ENCODE data around the gene PLEKHD1.
"Not testable (repeated sequence)": the region's sequence is repeated elsewhere in the genome, so short reads cannot be mapped to it uniquely, and the experiment has no call there.

PLEKHD1 gene

GRCh38 chr14:69468949-69469348, 15.6 kb upstream of the PLEKHD1 start:
- Histone ChIP-seq H3K9me3 (ENCODE audit: low read length) (no peaks in the 10 kb centered on the region), H3K36me3 (ENCODE audit: insufficient read depth, low read length) (no peaks in the 10 kb centered on the region), H3K4me3 (ENCODE audit: low read depth in 1 of 2, low read length in 2 of 2) (no peak overlapping the region), H3K27ac (ENCODE audit: low read depth, low read length) (no peak overlapping the region), H3K27me3 (ENCODE audit: control insufficient read depth in 1 of 2, insufficient read depth in 2 of 2, low read length in 2 of 2) (no peaks in the 10 kb centered on the region), H3K9ac (ENCODE audit: low read length) (no peak overlapping the region), H3K4me1 (ENCODE audit: insufficient read depth, low read length) (no peaks in the 10 kb centered on the region)

GRCh38 chr14:69471436-69471835, 13.1 kb upstream of the PLEKHD1 start:
- Histone ChIP-seq H3K9ac (ENCODE audit: low read length) (no peak overlapping the region), H3K27ac (ENCODE audit: low read depth, low read length) (no peak overlapping the region), H3K36me3 (ENCODE audit: insufficient read depth, low read length) (no peaks in the 10 kb centered on the region), H3K4me1 (ENCODE audit: insufficient read depth, low read length) (no peaks in the 10 kb centered on the region), H3K27me3 (ENCODE audit: control insufficient read depth in 1 of 2, insufficient read depth in 2 of 2, low read length in 2 of 2) (no peaks in the 10 kb centered on the region), H3K4me3 (ENCODE audit: low read depth in 1 of 2, low read length in 2 of 2) (no peak overlapping the region), H3K9me3 (ENCODE audit: low read length) (no peaks in the 10 kb centered on the region)

- Histone ChIP-seq H3K4me3 (ENCODE audit: low read depth in 1 of 2, low read length in 2 of 2) (no peak overlapping the region), H3K27ac (ENCODE audit: low read depth, low read length) (no peak overlapping the region), H3K4me1 (ENCODE audit: insufficient read depth, low read length) (no peaks in the 10 kb centered on the region), H3K9ac (ENCODE audit: low read length) (no peak overlapping the region), H3K9me3 (ENCODE audit: low read length) (no peaks in the 10 kb centered on the region), H3K36me3 (ENCODE audit: insufficient read depth, low read length) (no peaks in the 10 kb centered on the region), H3K27me3 (ENCODE audit: control insufficient read depth in 1 of 2, insufficient read depth in 2 of 2, low read length in 2 of 2) (no peaks in the 10 kb centered on the region)
Measured at GRCh38 chr14:69471916-69472315, 12.6 kb upstream of the PLEKHD1 start.

GRCh38 chr14:69473260-69473659, 11.3 kb upstream of the PLEKHD1 start:
- no peaks in the 10 kb centered on the region for H3K36me3 ChIP-seq (ENCODE audit: insufficient read depth, low read length)
- no peaks in the 10 kb centered on the region for H3K4me1 ChIP-seq (ENCODE audit: insufficient read depth, low read length)
- H3K4me3 ChIP-seq (ENCODE audit: low read depth in 1 of 2, low read length in 2 of 2), result no peak overlapping the region
- no peak overlapping the region for H3K9ac ChIP-seq (ENCODE audit: low read length)
- H3K27me3 ChIP-seq (ENCODE audit: control insufficient read depth in 1 of 2, insufficient read depth in 2 of 2, low read length in 2 of 2), result no peaks in the 10 kb centered on the region
- H3K9me3 ChIP-seq (ENCODE audit: low read length), result no peaks in the 10 kb centered on the region
- no peak overlapping the region for H3K27ac ChIP-seq (ENCODE audit: low read depth, low read length)

- H3K4me1 ChIP-seq (ENCODE audit: insufficient read depth, low read length), result no peaks in the 10 kb centered on the region
- H3K4me3 ChIP-seq (ENCODE audit: low read depth in 1 of 2, low read length in 2 of 2), result no peak overlapping the region
- H3K27ac ChIP-seq (ENCODE audit: low read depth, low read length), result no peak overlapping the region
- no peaks in the 10 kb centered on the region for H3K9me3 ChIP-seq (ENCODE audit: low read length)
- H3K9ac ChIP-seq (ENCODE audit: low read length), result no peak overlapping the region
- no peaks in the 10 kb centered on the region for H3K36me3 ChIP-seq (ENCODE audit: insufficient read depth, low read length)
- no peaks in the 10 kb centered on the region for H3K27me3 ChIP-seq (ENCODE audit: control insufficient read depth in 1 of 2, insufficient read depth in 2 of 2, low read length in 2 of 2)
Measured at GRCh38 chr14:69473946-69474345, 10.6 kb upstream of the PLEKHD1 start.

GRCh38 chr14:69475194-69475818, 9.2 kb upstream of the PLEKHD1 start:
- no peak overlapping the region for H3K9ac ChIP-seq (ENCODE audit: low read length)
- no peaks in the 10 kb centered on the region for H3K36me3 ChIP-seq (ENCODE audit: insufficient read depth, low read length)
- H3K27me3 ChIP-seq (ENCODE audit: control insufficient read depth in 1 of 2, insufficient read depth in 2 of 2, low read length in 2 of 2), result no peaks in the 10 kb centered on the region
- no peak overlapping the region for H3K27ac ChIP-seq (ENCODE audit: low read depth, low read length)
- no peaks in the 10 kb centered on the region for H3K9me3 ChIP-seq (ENCODE audit: low read length)
- no peak overlapping the region for H3K4me3 ChIP-seq (ENCODE audit: low read depth in 1 of 2, low read length in 2 of 2)
- H3K4me1 ChIP-seq (ENCODE audit: insufficient read depth, low read length), result no peaks in the 10 kb centered on the region

- H3K27ac ChIP-seq (ENCODE audit: low read depth, low read length); H3K4me3 ChIP-seq (ENCODE audit: low read depth in 1 of 2, low read length in 2 of 2); H3K9ac ChIP-seq (ENCODE audit: low read length); H3K4me1 ChIP-seq (ENCODE audit: insufficient read depth, low read length); H3K9me3 ChIP-seq (ENCODE audit: low read length); H3K36me3 ChIP-seq (ENCODE audit: insufficient read depth, low read length); H3K27me3 ChIP-seq (ENCODE audit: control insufficient read depth in 1 of 2, insufficient read depth in 2 of 2, low read length in 2 of 2): not testable (repeated sequence)
Measured at GRCh38 chr14:69476824-69477450, 7.6 kb upstream of the PLEKHD1 start.

GRCh38 chr14:69478055-69478454, 6.5 kb upstream of the PLEKHD1 start:
- H3K4me1 ChIP-seq (ENCODE audit: insufficient read depth, low read length); H3K27ac ChIP-seq (ENCODE audit: low read depth, low read length); H3K27me3 ChIP-seq (ENCODE audit: control insufficient read depth in 1 of 2, insufficient read depth in 2 of 2, low read length in 2 of 2); H3K9me3 ChIP-seq (ENCODE audit: low read length); H3K36me3 ChIP-seq (ENCODE audit: insufficient read depth, low read length); H3K9ac ChIP-seq (ENCODE audit: low read length); H3K4me3 ChIP-seq (ENCODE audit: low read depth in 1 of 2, low read length in 2 of 2): not testable (repeated sequence)

GRCh38 chr14:69479696-69480095, 4.8 kb upstream of the PLEKHD1 start:
- H3K27ac ChIP-seq (ENCODE audit: low read depth, low read length), result no peak overlapping the region
- peaks cover 5% of the 10 kb centered on the region for H3K4me1 ChIP-seq (ENCODE audit: insufficient read depth, low read length)
- H3K9ac ChIP-seq (ENCODE audit: low read length), result no peak overlapping the region
- H3K4me3 ChIP-seq (ENCODE audit: low read depth in 1 of 2, low read length in 2 of 2), result no peak overlapping the region
- no peaks in the 10 kb centered on the region for H3K9me3 ChIP-seq (ENCODE audit: low read length)
- H3K27me3 ChIP-seq (ENCODE audit: control insufficient read depth in 1 of 2, insufficient read depth in 2 of 2, low read length in 2 of 2), result peaks cover 0 to 16% of the 10 kb centered on the region in 2 donors
- H3K36me3 ChIP-seq (ENCODE audit: insufficient read depth, low read length), result no peaks in the 10 kb centered on the region

GRCh38 chr14:69480136-69480535, 4.4 kb upstream of the PLEKHD1 start:
- no peak overlapping the region for H3K4me3 ChIP-seq (ENCODE audit: low read depth in 1 of 2, low read length in 2 of 2)
- H3K4me1 ChIP-seq (ENCODE audit: insufficient read depth, low read length), result peaks cover 5% of the 10 kb centered on the region
- H3K36me3 ChIP-seq (ENCODE audit: insufficient read depth, low read length), result no peaks in the 10 kb centered on the region
- no peak overlapping the region for H3K9ac ChIP-seq (ENCODE audit: low read length)
- no peaks in the 10 kb centered on the region for H3K9me3 ChIP-seq (ENCODE audit: low read length)
- peaks cover 4 to 21% of the 10 kb centered on the region in 2 donors for H3K27me3 ChIP-seq (ENCODE audit: control insufficient read depth in 1 of 2, insufficient read depth in 2 of 2, low read length in 2 of 2)
- no peak overlapping the region for H3K27ac ChIP-seq (ENCODE audit: low read depth, low read length)

GRCh38 chr14:69481815-69482568, 2.5 kb upstream of the PLEKHD1 start:
- Histone ChIP-seq H3K9ac (ENCODE audit: low read length) (no peak overlapping the region), H3K4me3 (ENCODE audit: low read depth in 1 of 2, low read length in 2 of 2) (no peak overlapping the region), H3K4me1 (ENCODE audit: insufficient read depth, low read length) (peaks cover 5% of the 10 kb centered on the region), H3K27ac (ENCODE audit: low read depth, low read length) (no peak overlapping the region), H3K27me3 (ENCODE audit: control insufficient read depth in 1 of 2, insufficient read depth in 2 of 2, low read length in 2 of 2) (peaks cover 20 to 38% of the 10 kb centered on the region in 2 donors), H3K9me3 (ENCODE audit: low read length) (no peaks in the 10 kb centered on the region), H3K36me3 (ENCODE audit: insufficient read depth, low read length) (no peaks in the 10 kb centered on the region)

Measured in muscle layer of colon (tissue), 2 donors.